IMR-90 (cell line): Measurements from ENCODE around the gene COQ8A. TPM values are rescaled to one million over a fixed set of nuclear protein-coding genes. Genes with fewer than 3 reads are reported as not detected.

ENCODE experiments used
- ATAC-seq: fragments of 200-7000 bp; cut with Tn5 transposase; 2 replicates; pipeline ENCODE4 v1.9.1; 2020; ENCODE audit warnings: low read depth, mild to moderate bottlenecking, moderate library complexity
- BruUV-seq: library from RNA; stranded (reverse); fragments of 400-500 nt; replicated peaks from 2 replicates; lab custom pipeline; 2021; lab: Mats Ljungman, UMichigan
- CTCF ChIA-PET: fragments of 300-600 bp; formaldehyde crosslinking; extraction: SDS; loops from one replicate; lab custom pipeline; 2021; ENCODE audit warnings: antibody characterized with exemption; lab: Yijun Ruan, JAX
- POLR2A ChIA-PET: fragments of 300-600 bp; sonication (Branson Sonifier 250); formaldehyde crosslinking; loops from one replicate; lab custom pipeline; 2022; ENCODE audit warnings: antibody characterized with exemption; ENCODE audit not compliant: unreplicated experiment; lab: Charles Lee
- DNase-seq: peaks from one replicate; pipeline ENCODE4 v3.0.0; 2013
- H2AFZ ChIP-seq: replicated peaks from 2 replicates; pipeline ENCODE3; 2013; ENCODE audit warnings: low read length, mild to moderate bottlenecking; ENCODE audit not compliant: poor library complexity
- H2AK5ac ChIP-seq: 2 replicates; pipeline ENCODE4 v1.6.1; 2013; ENCODE audit warnings: low read depth, low read length, inconsistent platforms
- H2AK9ac ChIP-seq: replicated peaks from 2 replicates; pipeline ENCODE3; 2013; ENCODE audit warnings: mild to moderate bottlenecking, low read depth, low read length, moderate library complexity; ENCODE audit not compliant: poor library complexity
- H2BK120ac ChIP-seq: 2 replicates; pipeline ENCODE4 v1.6.1; 2013; ENCODE audit warnings: low read depth, low read length, inconsistent platforms
- H2BK15ac ChIP-seq: 3 replicates; pipeline ENCODE4 v1.6.1; 2013; ENCODE audit warnings: low read depth, low read length, inconsistent platforms
- H2BK20ac ChIP-seq: 2 replicates; pipeline ENCODE4 v1.6.1; 2013; ENCODE audit warnings: low read depth, mild to moderate bottlenecking, inconsistent platforms, low read length, moderate library complexity
- H2BK5ac ChIP-seq: 2 replicates; pipeline ENCODE4 v1.6.1; 2013; ENCODE audit warnings: mild to moderate bottlenecking, low read depth, low read length, inconsistent platforms; ENCODE audit not compliant: poor library complexity, severe bottlenecking
- H3K14ac ChIP-seq: replicated peaks from 2 replicates; pipeline ENCODE4 v1.6.1; 2013; ENCODE audit warnings: low read depth, low read length, inconsistent platforms
- H3K18ac ChIP-seq: 2 replicates; pipeline ENCODE4 v1.6.1; 2013; ENCODE audit warnings: low read depth, low read length, control low read depth
- H3K23ac ChIP-seq: 2 replicates; pipeline ENCODE4 v1.6.1; 2013; ENCODE audit warnings: low read depth, low read length, inconsistent platforms
- H3K27ac ChIP-seq: 2 replicates; pipeline ENCODE4 v1.5.1; 2013; ENCODE audit warnings: mild to moderate bottlenecking, control low read depth, low read length; ENCODE audit not compliant: insufficient read depth
- H3K27me3 ChIP-seq: 2 replicates; pipeline ENCODE4 v1.6.1; 2013; ENCODE audit warnings: low read length; ENCODE audit not compliant: control insufficient read depth, insufficient read depth
- H3K36me3 ChIP-seq: 2 replicates; pipeline ENCODE4 v1.6.1; 2013; ENCODE audit warnings: low read length, mixed read lengths; ENCODE audit not compliant: control insufficient read depth, insufficient read depth
- H3K4ac ChIP-seq: 2 replicates; pipeline ENCODE4 v1.6.1; 2013; ENCODE audit warnings: low read depth, low read length, inconsistent platforms
- H3K4me1 ChIP-seq: 2 replicates; pipeline ENCODE4 v1.6.1; 2013; ENCODE audit warnings: low read length, mixed read lengths; ENCODE audit not compliant: control insufficient read depth, insufficient read depth
- H3K4me2 ChIP-seq: 2 replicates; pipeline ENCODE4 v1.6.1; 2013; ENCODE audit warnings: low read depth, mild to moderate bottlenecking, control low read depth, low read length, moderate library complexity
- H3K4me3 ChIP-seq: 2 replicates; pipeline ENCODE4 v1.5.1; 2013; ENCODE audit warnings: low read depth, mild to moderate bottlenecking, control low read depth, low read length, moderate library complexity; ENCODE audit not compliant: insufficient read depth
- H3K56ac ChIP-seq: 2 replicates; pipeline ENCODE4 v1.6.1; 2013; ENCODE audit warnings: low read length, inconsistent platforms; ENCODE audit not compliant: insufficient read depth; ENCODE audit errors: extremely low read depth
- H3K79me1 ChIP-seq, 2 experiments: 2 replicates each; pipeline ENCODE4 v1.6.1; 2013; ENCODE audit warnings: low read length in 2 of 2, inconsistent platforms in 1 of 2, low read depth in 1 of 2
- H3K9ac ChIP-seq: 2 replicates; pipeline ENCODE4 v1.6.1; 2013; ENCODE audit warnings: low read depth, low read length, control low read depth
- H3K9me1 ChIP-seq: 2 replicates; pipeline ENCODE4 v1.6.1; 2013; ENCODE audit warnings: low read length, inconsistent platforms; ENCODE audit not compliant: insufficient read depth
- H3K9me3 ChIP-seq: 2 replicates; pipeline ENCODE4 v1.6.1; 2013; ENCODE audit warnings: low read length; ENCODE audit not compliant: control insufficient read depth, insufficient read depth
- H4K20me1 ChIP-seq: 2 replicates; pipeline ENCODE4 v1.6.1; 2013; ENCODE audit warnings: low read length, inconsistent platforms; ENCODE audit not compliant: insufficient read depth
- H4K5ac ChIP-seq: 2 replicates; pipeline ENCODE4 v1.6.1; 2013; ENCODE audit warnings: mild to moderate bottlenecking, low read depth, low read length, control low read depth
- H4K8ac ChIP-seq, 2 experiments: 2 replicates each; pipeline ENCODE4 v1.6.1; 2013; ENCODE audit warnings: low read depth in 2 of 2, low read length in 2 of 2, control low read depth in 1 of 2, inconsistent platforms in 1 of 2
- H4K91ac ChIP-seq: 2 replicates; pipeline ENCODE4 v1.6.1; 2013; ENCODE audit warnings: low read depth, low read length, inconsistent platforms; ENCODE audit not compliant: insufficient read depth
- BHLHE40 ChIP-seq: fragments of 150-350 bp; IDR thresholded peaks from 2 replicates; pipeline ENCODE4 v1.6.1; 2016; ENCODE audit warnings: mild to moderate bottlenecking, low read depth, low read length
- CTCF ChIP-seq: conservative IDR thresholded peaks from 2 replicates; pipeline ENCODE4 v1.5.1; 2012; ENCODE audit warnings: mild to moderate bottlenecking, low read depth, low read length, improper control_type of control experiment
- ELK1 ChIP-seq: fragments of 150-350 bp; IDR thresholded peaks from 2 replicates; pipeline ENCODE4 v1.6.1; 2016; ENCODE audit warnings: low read depth, mild to moderate bottlenecking, low read length, moderate library complexity, borderline replicate concordance
- MXI1 ChIP-seq: IDR thresholded peaks from 2 replicates; pipeline ENCODE4 v1.6.1; 2012; ENCODE audit warnings: low read depth, mild to moderate bottlenecking, low read length, moderate library complexity, borderline replicate concordance
- NFE2L2 ChIP-seq: fragments of 150-350 bp; IDR thresholded peaks from 2 replicates; pipeline ENCODE4 v1.6.1; 2016; ENCODE audit warnings: low read depth, mild to moderate bottlenecking, low read length
- POLR2A ChIP-seq: IDR thresholded peaks from 2 replicates; pipeline ENCODE4 v1.6.1; 2012; ENCODE audit warnings: mild to moderate bottlenecking, low read depth, low read length
- RFX5 ChIP-seq: IDR thresholded peaks from 2 replicates; pipeline ENCODE4 v1.8.0; 2012; ENCODE audit warnings: low read depth, mild to moderate bottlenecking, low read length, moderate library complexity
- USF2 ChIP-seq: fragments of 150-350 bp; IDR thresholded peaks from 2 replicates; pipeline ENCODE4 v1.6.1; 2017; ENCODE audit warnings: mild to moderate bottlenecking, antibody characterized with exemption, low read length, low read depth
- WGBS, 2 experiments: methylation state at CpG; one replicate each; pipeline versions ENCODE4 v1.1.5 to v1.1.7; 2013; ENCODE audit warnings: missing lambda C conversion rate in 2 of 2; ENCODE audit not compliant: insufficient read length in 1 of 2; ENCODE audit errors: extremely low coverage in 2 of 2; 5-methylcytosine and 5-hydroxymethylcytosine counted together
- dilution Hi-C: fragments of 300-500 bp; cut with HindIII; formaldehyde crosslinking; loops from one replicate; pipeline ENCODE4 v1.14.3; 2018; ENCODE audit warnings: low sequenced_read_pairs; ENCODE audit not compliant: unreplicated experiment
- in situ Hi-C: fragments of 300-500 bp; cut with MboI; formaldehyde crosslinking; loops from 3 replicates; pipeline ENCODE4 v1.14.3; 2019; ENCODE audit warnings: low sequenced_read_pairs, inconsistent platforms, mixed read lengths
- intact Hi-C: fragments of 100-400 bp; cut with micrococcal nuclease; formaldehyde crosslinking; loops from 2 replicates; pipeline ENCODE4 v1.10.0; 2022
- polyA plus RNA-seq, 3 experiments: library from polyadenylated mRNA; depleted of rRNA; stranded (reverse); fragments of >200 nt; gene quantifications; 2 replicates each; pipeline ENCODE4 v1.2.3, GENCODE V29; 2012; ENCODE audit warnings: low replicate concordance in 1 of 3
- total RNA-seq: library from RNA; depleted of rRNA; stranded (reverse); fragments of >200 nt; gene quantifications from 2 replicates; pipeline ENCODE4 v1.2.3, GENCODE V29; 2012

Gene COQ8A
- total and polyA plus RNA-seq, 2 of the 4 experiments (the other 2 are of a cell fraction) = 3.8 to 6.1 TPM

- Histone ChIP-seq H2BK5ac (no peak overlapping the region), H3K14ac (no peak overlapping the region), H3K27ac (no peak overlapping the region), H2AK9ac (no peak overlapping the region), H3K9ac (no peak overlapping the region), H2BK120ac (no peak overlapping the region), H3K4me2 (no peak overlapping the region), H3K27me3 (no peaks in the 10 kb centered on the region), H3K36me3 (peaks cover 20% of the 10 kb centered on the region), H2AFZ (no peak overlapping the region), H3K9me3 (no peaks in the 10 kb centered on the region; the same call in 1 of the 2 replicates), H2BK20ac (no peak overlapping the region), H3K56ac (no peak overlapping the region), H3K4me1 (no peaks in the 10 kb centered on the region), H4K20me1 (no peaks in the 10 kb centered on the region), H2AK5ac (no peak overlapping the region), H3K18ac (no peak overlapping the region), H4K8ac (no peak overlapping the region), H3K79me1 (no peaks in the 10 kb centered on the region), H2BK15ac (no peak overlapping the region), H4K91ac (no peak overlapping the region), H4K5ac (no peak overlapping the region), H3K23ac (no peak overlapping the region), H3K9me1 (0 out of 2 replicates have a peak, but pooled peaks cover 3% of the 10 kb centered on the region), H3K4me3 (no peak overlapping the region), H3K4ac (no peak overlapping the region)
- intact Hi-C loops = loop anchor here (10.0 kb wide), 1 partner anchor 399 kb away; no protein-coding TSS in a partner anchor
- in situ Hi-C loops = no loop called here
- DNase-seq (no peak), ATAC-seq (no peak)
- BruUV-seq = no TSS peak
- ChIA-PET CTCF (interaction anchor here (0.7 kb wide), 1 partner anchor 496 kb away, joined by 3 read pairs; no protein-coding TSS in a partner anchor), POLR2A (no interaction called here)
- no CpG with 5 or more reads among the region's 2 CpGs for WGBS, 2 experiments
- TF ChIP-seq POLR2A (no peak), MXI1 (no peak), RFX5 (no peak), ELK1 (no peak), CTCF (no peak), USF2 (no peak), NFE2L2 (no peak), BHLHE40 (no peak)
- dilution Hi-C loops = no loop called here
Measured at GRCh38 chr1:227035316-227035715, 95.2 kb downstream of the COQ8A start.
